ENCODE results near the gene WDR48.

Gene WDR48

GRCh38 chr3:39051649-39052561 lies at the start of gene WDR48, which contains the start of gene SCN11A:
WDR48 (plus strand) TSS chr3:39052016; CDS start chr3:39052026, 10 bp downstream.
SCN11A (minus strand) TSS chr3:39051944; CDS start chr3:38950362, 101,582 bp downstream.
- peak within 1 kb of the TSS; percentile 77 to 94 for H3K4me3 ChIP-seq (replicated peaks in 1 of 2; ENCODE audit: low read depth in 2 of 2, low read length in 2 of 2)
- TF ChIP-seq CTCF (IDR thresholded peaks at IDR 0.05; ENCODE audit: low read depth, low read length), result no peak
- peak; percentile 92 to 93 for DNase-seq (ENCODE audit: low read depth in 2 of 2)

- DNase-seq (ENCODE audit: low read depth in 2 of 2), result no peak
- TF ChIP-seq CTCF (IDR thresholded peaks at IDR 0.05; ENCODE audit: low read depth, low read length), result no peak
- no peak overlapping the region for H3K4me3 ChIP-seq (replicated peaks in 1 of 2; ENCODE audit: low read depth in 2 of 2, low read length in 2 of 2)
Observed at GRCh38 chr3:39005295-39005694, 46.5 kb upstream of the WDR48 start.

- no peak for DNase-seq (ENCODE audit: low read depth in 2 of 2)
- no peak for TF ChIP-seq CTCF (IDR thresholded peaks at IDR 0.05; ENCODE audit: low read depth, low read length)
- no peak overlapping the region for H3K4me3 ChIP-seq (replicated peaks in 1 of 2; ENCODE audit: low read depth in 2 of 2, low read length in 2 of 2)
Observed at GRCh38 chr3:39011191-39011736, 40.6 kb upstream of the WDR48 start.

- H3K4me3 ChIP-seq (replicated peaks in 1 of 2; ENCODE audit: low read depth in 2 of 2, low read length in 2 of 2), result no peak overlapping the region
- DNase-seq (ENCODE audit: low read depth in 2 of 2), result peak; percentile 10 to 14
Observed at GRCh38 chr3:39013289-39013688, 38.5 kb upstream of the WDR48 start.

GRCh38 chr3:39013921-39014509 lies 37.8 kb upstream of the WDR48 start:
- no peak overlapping the region for H3K4me3 ChIP-seq (replicated peaks in 1 of 2; ENCODE audit: low read depth in 2 of 2, low read length in 2 of 2)
- DNase-seq (ENCODE audit: low read depth in 2 of 2), result no peak
- no peak for TF ChIP-seq CTCF (IDR thresholded peaks at IDR 0.05; ENCODE audit: low read depth, low read length)

More at GRCh38 chr3:39013289-39013688, 38.5 kb upstream of the WDR48 start:
- no peak for TF ChIP-seq CTCF (IDR thresholded peaks at IDR 0.05; ENCODE audit: low read depth, low read length)

GRCh38 chr3:39015418-39015817 lies 36.4 kb upstream of the WDR48 start:
- H3K4me3 ChIP-seq (replicated peaks in 1 of 2; ENCODE audit: low read depth in 2 of 2, low read length in 2 of 2), result no peak overlapping the region
- DNase-seq (ENCODE audit: low read depth in 2 of 2), result no peak
- no peak for TF ChIP-seq CTCF (IDR thresholded peaks at IDR 0.05; ENCODE audit: low read depth, low read length)

Measured in cardiac fibroblast (primary cell).